Adrenal gland (tissue), 12 donors: Measurements from ENCODE around the gene PAX5. TPM values are rescaled to one million over a fixed set of nuclear protein-coding genes. Genes with fewer than 3 reads are reported as not detected.

Source experiments
- DNase-seq, 7 donors: peaks; one replicate each; pipeline ENCODE4 v3.0.0-alpha.2; 2019 to 2020
- H3K27ac ChIP-seq, 5 donors: fragments of 200-600 bp; sonication (generic) in 4 of 5; 1 replicate in 3 of 5; 2 replicates in 2 of 5; pipeline versions ENCODE4 v1.5.1 to v1.8.0; 2016 to 2020; ENCODE audit warnings: mild to moderate bottlenecking in 1 of 5
- H3K27me3 ChIP-seq: fragments of 200-600 bp; 2 replicates; pipeline ENCODE4 v1.8.0; 2021
- H3K36me3 ChIP-seq, 2 donors: fragments of 200-600 bp; replicated peaks in 1 of 2; 1 replicate in 1 of 2; 2 replicates in 1 of 2; pipeline versions ENCODE4 v1.5.1 to v1.8.0; 2018 to 2022
- H3K4me1 ChIP-seq, 2 donors: fragments of 200-600 bp; replicated peaks in 1 of 2; 1 replicate in 1 of 2; 2 replicates in 1 of 2; pipeline versions ENCODE4 v1.5.1 to v1.8.0; 2018 to 2021
- H3K4me3 ChIP-seq, 4 donors: fragments of 200-600 bp; sonication (generic) in 3 of 4; one replicate each; pipeline ENCODE4 v1.5.1; 2016 to 2018
- H3K9me3 ChIP-seq, 3 donors: fragments of 200-600 bp; sonication (generic) in 1 of 3; replicated peaks in 1 of 3; 1 replicate in 2 of 3; 2 replicates in 1 of 3; pipeline versions ENCODE4 v1.5.1 to v1.8.0; 2016 to 2021
- POLR2A ChIP-seq, 2 donors: fragments of 450-650 bp; IDR thresholded peaks; one replicate each; pipeline ENCODE4 v1.6.1; 2017; ENCODE audit warnings: antibody characterized with exemption in 2 of 2, mild to moderate bottlenecking in 2 of 2, moderate library complexity in 1 of 2
- WGBS, 4 donors: extraction: QIAGEN DNeasy Blood & Tissue Kit in 2 of 4; methylation state at CpG; one replicate each; pipeline versions ENCODE4 v1.1.5 to v1.1.7; 2013 to 2017; 5-methylcytosine and 5-hydroxymethylcytosine counted together
- intact Hi-C, 2 donors: fragments of 100-400 bp; cut with DNase I; formaldehyde crosslinking; loops; one replicate each; pipeline versions ENCODE4 v1.14.1 to v1.15.0; 2022 to 2023
- polyA plus RNA-seq, 3 donors: library from polyadenylated mRNA; stranded (reverse); fragments of 200-250 nt in 2 of 3; fragments of 350-450 nt in 1 of 3; fragmentation: Illumina TruSeq in 1 of 3; extraction: RNeasy Lipid Tissue Mini Kit (QIAGEN cat#74804) in 1 of 3; gene quantifications; one replicate each; pipeline ENCODE4 v1.2.3, GENCODE V29; 2013 to 2014
- total RNA-seq, 9 donors: library from RNA; depleted of rRNA in 4 of 9; stranded (reverse); fragments of >200 nt in 4 of 9; fragments of 120-200 nt in 1 of 9; fragmentation: NEBNext Ultra II Directional in 1 of 9; extraction: Animal tissue kit (Norgen Biotek cat#: 25700) in 1 of 9; gene quantifications; one replicate each; pipeline versions ENCODE4 v1.1.0 to v1.2.4, GENCODE V29; 2013 to 2023
- TF ChIP-seq, protein P1 (sequence below), 6 experiments: fragments of 450-650 bp in 4 of 6; fragments of 200-600 bp in 2 of 6; sonication (generic) in 1 of 6; IDR thresholded peaks; 1 replicate in 5 of 6; 2 replicates in 1 of 6; pipeline versions ENCODE4 v1.5.1 to v1.8.0; 2016 to 2021; ENCODE audit warnings: antibody characterized with exemption in 6 of 6, mild to moderate bottlenecking in 2 of 6, moderate library complexity in 1 of 6
- donor health status: healthy with polysubstance abuse.
- donor health status: Bipolar disorder and iron deficiency.
- donor health status: DM: yes; HTN: yes; CAD: no.
- donor health status: DM: no; HTN: no; CAD: no.
- donor health status: DM: no; HTN: no; CAD: no.
- donor health status: DM: yes; HTN: yes; CAD: no.

The PAX5 gene
- total and polyA plus RNA-seq, 12 donors, result under 0.01 to 0.22 (median 0.09) TPM; not detected in 6

DNA sequence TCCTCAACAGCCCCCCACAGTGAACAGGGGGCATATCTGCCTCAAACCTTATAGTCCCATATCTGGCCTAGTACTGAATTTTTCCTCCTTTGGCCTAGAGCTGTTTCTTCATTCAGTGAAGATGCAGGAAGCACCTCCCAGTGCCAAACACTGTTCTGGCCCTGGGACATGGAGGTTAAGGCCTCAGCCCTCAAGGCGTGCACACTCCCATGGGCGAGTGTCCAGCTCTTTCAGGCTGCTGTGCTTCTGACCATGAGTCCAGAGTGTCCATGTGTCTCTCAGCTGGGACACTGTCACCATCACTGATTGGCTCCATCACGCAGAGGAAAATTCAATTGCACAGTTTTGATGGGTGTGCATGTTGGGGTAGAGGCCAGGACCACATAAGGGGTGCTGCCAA, 151.5 kb downstream of the PAX5 start:
- intact Hi-C loops, result no loop called here
- TF ChIP-seq, protein P1, sequence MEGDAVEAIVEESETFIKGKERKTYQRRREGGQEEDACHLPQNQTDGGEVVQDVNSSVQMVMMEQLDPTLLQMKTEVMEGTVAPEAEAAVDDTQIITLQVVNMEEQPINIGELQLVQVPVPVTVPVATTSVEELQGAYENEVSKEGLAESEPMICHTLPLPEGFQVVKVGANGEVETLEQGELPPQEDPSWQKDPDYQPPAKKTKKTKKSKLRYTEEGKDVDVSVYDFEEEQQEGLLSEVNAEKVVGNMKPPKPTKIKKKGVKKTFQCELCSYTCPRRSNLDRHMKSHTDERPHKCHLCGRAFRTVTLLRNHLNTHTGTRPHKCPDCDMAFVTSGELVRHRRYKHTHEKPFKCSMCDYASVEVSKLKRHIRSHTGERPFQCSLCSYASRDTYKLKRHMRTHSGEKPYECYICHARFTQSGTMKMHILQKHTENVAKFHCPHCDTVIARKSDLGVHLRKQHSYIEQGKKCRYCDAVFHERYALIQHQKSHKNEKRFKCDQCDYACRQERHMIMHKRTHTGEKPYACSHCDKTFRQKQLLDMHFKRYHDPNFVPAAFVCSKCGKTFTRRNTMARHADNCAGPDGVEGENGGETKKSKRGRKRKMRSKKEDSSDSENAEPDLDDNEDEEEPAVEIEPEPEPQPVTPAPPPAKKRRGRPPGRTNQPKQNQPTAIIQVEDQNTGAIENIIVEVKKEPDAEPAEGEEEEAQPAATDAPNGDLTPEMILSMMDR (IDR thresholded peaks at IDR 0.05), result no peak
- TF ChIP-seq POLR2A (IDR thresholded peaks at IDR 0.05), result no peak
- H3K36me3 ChIP-seq, result no peaks in the 10 kb centered on the region
- 64 to 76% (median 68%) methylated on average over 3 of the region's 3 CpGs; no CpG with 5 or more reads in 1 of the 4 donors for WGBS, 4 donors
- no peak overlapping the region for H3K27ac ChIP-seq
- DNase-seq, result peak in 1 of 7 donors; percentile 19
- no peaks in the 10 kb centered on the region for H3K9me3 ChIP-seq
- peaks cover 7% of the 10 kb centered on the region for H3K27me3 ChIP-seq
- no peaks in the 10 kb centered on the region for H3K4me1 ChIP-seq
- H3K4me3 ChIP-seq, result no peak overlapping the region

DNA sequence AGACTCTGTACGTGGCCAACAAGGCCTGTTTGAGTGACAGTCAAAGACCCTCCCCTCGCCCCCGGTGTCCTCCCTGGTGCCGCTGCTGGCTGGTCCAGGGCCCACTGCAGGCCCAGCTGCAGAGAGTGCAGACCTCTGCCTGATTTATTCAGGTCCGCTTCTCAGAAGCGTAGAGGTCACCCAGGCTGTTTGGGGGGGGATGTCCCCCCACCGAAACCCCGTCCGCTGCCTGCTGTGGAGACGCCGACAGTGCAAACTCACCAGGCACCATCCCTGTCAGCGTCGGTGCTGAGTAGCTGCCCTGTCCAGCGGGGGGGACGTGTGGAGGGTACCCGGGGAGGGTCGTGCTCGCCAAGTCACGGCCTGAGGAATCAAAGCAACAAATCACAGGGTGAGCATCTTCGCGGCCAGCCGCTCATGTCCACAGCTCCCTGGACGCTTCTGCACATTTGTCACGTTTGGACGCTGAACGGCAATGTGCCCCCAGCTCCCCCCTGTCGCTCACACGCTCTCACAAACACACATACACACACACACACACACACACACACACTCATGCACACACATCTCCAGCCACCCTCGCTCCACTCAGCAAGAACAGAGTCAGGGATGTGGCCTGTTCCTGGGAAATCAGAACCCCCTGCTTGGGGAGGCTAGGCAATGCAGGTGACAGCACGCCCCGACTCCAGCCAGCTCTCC, 152.2 kb downstream of the PAX5 start:
- no peak for TF ChIP-seq POLR2A (IDR thresholded peaks at IDR 0.05)
- TF ChIP-seq, protein P1 (IDR thresholded peaks at IDR 0.05), result no peak
- Histone ChIP-seq H3K27ac (no peak overlapping the region), H3K4me1 (no peaks in the 10 kb centered on the region), H3K9me3 (no peaks in the 10 kb centered on the region), H3K4me3 (no peak overlapping the region), H3K36me3 (no peaks in the 10 kb centered on the region), H3K27me3 (peaks cover 7% of the 10 kb centered on the region)
- intact Hi-C loops, result no loop called here
- 68 to 78% (median 74%) methylated on average over 18 to 31 of the region's 31 CpGs for WGBS, 4 donors
- no peak for DNase-seq

DNA sequence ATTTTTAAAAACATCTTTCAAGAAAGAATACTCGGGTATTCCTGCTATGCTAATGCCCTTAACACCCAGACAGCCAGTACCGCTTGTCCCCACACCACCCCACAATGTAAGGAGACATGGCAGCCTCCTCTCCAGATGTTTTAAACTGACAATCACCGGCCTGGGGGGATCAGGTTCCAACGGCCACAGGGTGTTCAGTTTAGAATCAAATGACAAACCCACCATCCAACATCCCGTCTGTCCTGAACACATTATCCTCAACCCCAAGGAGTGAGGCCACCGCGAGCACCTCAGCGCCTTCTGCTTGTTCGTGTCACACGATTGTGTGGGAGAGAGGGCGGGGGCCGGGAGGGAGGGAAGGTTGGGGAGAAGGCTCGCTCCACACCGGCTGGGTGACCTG, 152.8 kb downstream of the PAX5 start:
- 67 to 87% (median 84%) methylated on average over 9 to 14 of the region's 14 CpGs for WGBS, 4 donors

DNA sequence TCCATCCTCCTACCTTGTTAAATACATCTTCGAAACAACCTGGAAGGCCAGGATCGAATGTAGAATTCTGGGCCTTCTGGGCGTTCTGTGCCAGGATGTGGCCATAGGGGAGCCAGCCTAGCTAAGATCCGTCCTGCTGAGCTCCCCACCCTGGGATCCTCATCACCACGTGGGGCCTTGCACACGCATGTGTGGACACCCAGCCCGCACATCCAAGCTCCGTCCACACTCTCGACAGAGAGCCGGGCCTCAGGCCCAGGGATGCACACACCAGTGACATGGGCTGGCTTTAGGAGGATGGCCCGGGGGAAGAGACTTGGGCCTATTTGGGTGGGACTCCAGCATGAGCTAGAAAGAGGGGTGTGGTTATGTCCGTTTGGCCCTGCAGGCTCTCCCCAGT, 154.0 kb downstream of the PAX5 start:
- no peak for DNase-seq
- WGBS, 4 donors, result 78 to 92% (median 86%) methylated on average over 6 to 12 of the region's 12 CpGs
- H3K4me3 ChIP-seq, result no peak overlapping the region
- peaks cover 4% of the 10 kb centered on the region for H3K27me3 ChIP-seq
- H3K36me3 ChIP-seq, result no peaks in the 10 kb centered on the region
- intact Hi-C loops, result no loop called here
- no peaks in the 10 kb centered on the region for H3K9me3 ChIP-seq
- no peak for TF ChIP-seq POLR2A (IDR thresholded peaks at IDR 0.05)
- TF ChIP-seq, protein P1 (IDR thresholded peaks at IDR 0.05), result no peak
- no peaks in the 10 kb centered on the region for H3K4me1 ChIP-seq
- H3K27ac ChIP-seq, result no peak overlapping the region

More for the DNA sequence above, 152.8 kb downstream of the PAX5 start:
- Histone ChIP-seq H3K36me3 (no peaks in the 10 kb centered on the region), H3K9me3 (no peaks in the 10 kb centered on the region), H3K27me3 (peaks cover 7% of the 10 kb centered on the region), H3K4me3 (no peak overlapping the region), H3K27ac (no peak overlapping the region), H3K4me1 (no peaks in the 10 kb centered on the region)
- no peak for TF ChIP-seq POLR2A (IDR thresholded peaks at IDR 0.05)
- TF ChIP-seq, protein P1 (IDR thresholded peaks at IDR 0.05), result no peak
- no peak for DNase-seq
- intact Hi-C loops, result no loop called here
